ENCODE data around the gene LILRA1. TPM values are rescaled to one million over a fixed set of nuclear protein-coding genes. Genes with fewer than 3 reads are reported as not detected.
"Not testable (repeated sequence)": the region's sequence is repeated elsewhere in the genome, so short reads cannot be mapped to it uniquely, and the experiment has no call there.

The LILRA1 gene
- total RNA-seq (not detected in 2 replicates), polyA plus RNA-seq (0.71 and 1.5 TPM in 2 replicates), polyA minus RNA-seq (1.6 and 2.3 TPM in 2 replicates)
- total RNA-seq (2013): 2.1 TPM

DNA sequence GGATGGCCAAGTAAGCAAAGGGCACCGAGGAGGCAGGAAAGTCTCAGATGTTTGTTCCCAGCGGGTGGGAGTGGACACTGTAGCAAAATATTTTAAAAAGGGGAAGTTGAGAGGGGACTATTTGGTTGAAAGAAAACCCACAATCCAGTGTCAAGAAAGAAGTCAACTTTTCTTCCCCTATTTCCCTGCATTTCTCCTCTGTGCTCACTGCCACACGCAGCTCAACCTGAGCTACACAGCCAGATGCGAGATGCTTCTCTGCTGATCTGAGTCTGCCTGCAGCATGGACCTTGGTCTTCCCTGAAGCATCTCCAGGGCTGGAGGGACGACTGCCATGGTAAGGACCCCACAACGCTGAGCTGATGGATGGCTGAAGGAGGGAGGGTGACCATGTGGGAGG is at the start of gene LILRA1:
Gene LILRA1 (plus strand): TSS at position 188 of the 400 bp plus-strand sequence. CDS start 613 bp downstream, outside the sequence.
- intact Hi-C loops (cut with micrococcal nuclease); H3K9me3 Mint-ChIP-seq (ENCODE audit: insufficient read depth); H3K79me2 ChIP-seq (ENCODE audit: control insufficient read depth, insufficient read depth, low read length); H2AFZ ChIP-seq (ENCODE audit: insufficient read depth, low read depth, low read length, poor library complexity, severe bottlenecking); H3K36me3 ChIP-seq (replicated peaks in 1 of 2; ENCODE audit: control extremely low read depth in 1 of 2, control insufficient read depth in 1 of 2, extremely low read depth in 1 of 2, insufficient read depth in 2 of 2, low read length in 1 of 2); H3K27me3 ChIP-seq (replicated peaks in 1 of 4; ENCODE audit: control extremely low read depth in 1 of 4, control insufficient read depth in 3 of 4, insufficient read depth in 4 of 4, low read length in 3 of 4); H4K20me1 ChIP-seq (ENCODE audit: control insufficient read depth, insufficient read depth, low read length, poor library complexity, severe bottlenecking); POLR2A ChIA-PET; H3K27ac ChIP-seq (ENCODE audit: low read length in 2 of 2): not testable (repeated sequence)
- H3K4me3 ChIP-seq (ENCODE audit: control extremely low read depth in 1 of 5, extremely low read depth in 1 of 5, insufficient read depth in 1 of 5, low read depth in 2 of 5, low read length in 4 of 5): peak within 1 kb of the TSS in 3 of 5 experiments; percentile 12 to 50 (median 39)
- H3K9ac ChIP-seq (ENCODE audit: low read length): peak within 1 kb of the TSS; percentile 35
- DNase-seq (peak; percentile 55), ATAC-seq (ENCODE audit: low read depth) (peak; percentile 43)
- CTCF ChIA-PET: interaction anchor here (0.8 kb wide), 1 partner anchor 45 kb away, joined by 3 read pairs; no protein-coding TSS in a partner anchor
- Mint-ChIP-seq H3K4me1 (peaks cover 24% of the 10 kb centered on the region), H3K27me3 (peaks cover 20% of the 10 kb centered on the region), H3K27ac (peak within 1 kb of the TSS; percentile 71), H3K4me3 (peak within 1 kb of the TSS; percentile 77)
- H3K4me2 ChIP-seq (replicated peaks; ENCODE audit: low read depth, low read length, poor library complexity, severe bottlenecking): peak within 1 kb of the TSS; percentile 55
- H3K9me3 ChIP-seq (ENCODE audit: control extremely low read depth in 1 of 3, control insufficient read depth in 2 of 3, insufficient read depth in 1 of 3, low read length in 2 of 3): peaks cover 0 to 21% (median 5%) of the 10 kb centered on the region in 3 donors
- WGBS (ENCODE audit: insufficient coverage): 0% methylated on average over 3 of the region's 6 CpGs
- H3K4me1 ChIP-seq (ENCODE audit: control insufficient read depth in 2 of 2, insufficient read depth in 2 of 2, low read length in 2 of 2): peaks cover 24 to 32% of the 10 kb centered on the region in 2 donors

DNA sequence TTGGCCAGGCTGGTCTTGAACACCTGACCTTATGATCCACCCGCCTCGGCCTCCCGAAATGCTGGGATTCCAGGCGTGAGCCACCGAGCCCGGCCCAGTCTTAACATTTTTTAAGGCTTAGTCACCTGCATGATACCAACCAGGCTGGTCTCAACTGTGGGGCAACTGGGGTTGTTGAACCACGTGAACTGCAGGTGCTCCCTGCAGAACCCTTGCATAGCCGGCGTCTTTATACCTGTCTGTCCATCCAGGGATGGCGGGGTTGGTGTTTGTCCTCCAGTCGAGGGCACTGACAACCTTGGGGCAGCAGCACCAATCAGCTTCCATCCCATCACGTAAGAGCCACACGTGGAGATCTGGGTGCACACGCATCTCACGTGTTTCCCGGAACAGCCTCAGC is 44.6 kb upstream of the LILRA1 start:
- Mint-ChIP-seq H3K4me3 (no peak overlapping the region), H3K9me3 (ENCODE audit: insufficient read depth) (no peaks in the 10 kb centered on the region), H3K4me1 (peaks cover 14% of the 10 kb centered on the region), H3K27me3 (peaks cover 14% of the 10 kb centered on the region), H3K27ac (no peak overlapping the region)
- Histone ChIP-seq H4K20me1 (ENCODE audit: control insufficient read depth, insufficient read depth, low read length, poor library complexity, severe bottlenecking) (no peaks in the 10 kb centered on the region), H3K27me3 (replicated peaks in 1 of 4; ENCODE audit: control extremely low read depth in 1 of 4, control insufficient read depth in 3 of 4, insufficient read depth in 4 of 4, low read length in 3 of 4) (peaks cover 0 to 5% (median 0%) of the 10 kb centered on the region in 4 experiments), H3K79me2 (ENCODE audit: control insufficient read depth, insufficient read depth, low read length) (no peaks in the 10 kb centered on the region), H3K4me3 (ENCODE audit: control extremely low read depth in 1 of 5, extremely low read depth in 1 of 5, insufficient read depth in 1 of 5, low read depth in 2 of 5, low read length in 4 of 5) (no peak overlapping the region), H3K9me3 (ENCODE audit: control extremely low read depth in 1 of 3, control insufficient read depth in 2 of 3, insufficient read depth in 1 of 3, low read length in 2 of 3) (no peaks in the 10 kb centered on the region), H3K27ac (ENCODE audit: low read length in 2 of 2) (no peak overlapping the region), H3K9ac (ENCODE audit: low read length) (no peak overlapping the region), H3K4me2 (replicated peaks; ENCODE audit: low read depth, low read length, poor library complexity, severe bottlenecking) (no peak overlapping the region), H3K36me3 (replicated peaks in 1 of 2; ENCODE audit: control extremely low read depth in 1 of 2, control insufficient read depth in 1 of 2, extremely low read depth in 1 of 2, insufficient read depth in 2 of 2, low read length in 1 of 2) (no peaks in the 10 kb centered on the region), H2AFZ (ENCODE audit: insufficient read depth, low read depth, low read length, poor library complexity, severe bottlenecking) (no peak overlapping the region), H3K4me1 (ENCODE audit: control insufficient read depth in 2 of 2, insufficient read depth in 2 of 2, low read length in 2 of 2) (peaks cover 12 to 14% of the 10 kb centered on the region in 2 donors)
- TF ChIP-seq, protein P1, sequence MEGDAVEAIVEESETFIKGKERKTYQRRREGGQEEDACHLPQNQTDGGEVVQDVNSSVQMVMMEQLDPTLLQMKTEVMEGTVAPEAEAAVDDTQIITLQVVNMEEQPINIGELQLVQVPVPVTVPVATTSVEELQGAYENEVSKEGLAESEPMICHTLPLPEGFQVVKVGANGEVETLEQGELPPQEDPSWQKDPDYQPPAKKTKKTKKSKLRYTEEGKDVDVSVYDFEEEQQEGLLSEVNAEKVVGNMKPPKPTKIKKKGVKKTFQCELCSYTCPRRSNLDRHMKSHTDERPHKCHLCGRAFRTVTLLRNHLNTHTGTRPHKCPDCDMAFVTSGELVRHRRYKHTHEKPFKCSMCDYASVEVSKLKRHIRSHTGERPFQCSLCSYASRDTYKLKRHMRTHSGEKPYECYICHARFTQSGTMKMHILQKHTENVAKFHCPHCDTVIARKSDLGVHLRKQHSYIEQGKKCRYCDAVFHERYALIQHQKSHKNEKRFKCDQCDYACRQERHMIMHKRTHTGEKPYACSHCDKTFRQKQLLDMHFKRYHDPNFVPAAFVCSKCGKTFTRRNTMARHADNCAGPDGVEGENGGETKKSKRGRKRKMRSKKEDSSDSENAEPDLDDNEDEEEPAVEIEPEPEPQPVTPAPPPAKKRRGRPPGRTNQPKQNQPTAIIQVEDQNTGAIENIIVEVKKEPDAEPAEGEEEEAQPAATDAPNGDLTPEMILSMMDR (IDR thresholded peaks at IDR 0.05): no peak
- no peak for TF ChIP-seq EZH2 (IDR thresholded peaks at IDR 0.05; ENCODE audit: borderline replicate concordance, insufficient read depth, low read depth, low read length, poor library complexity, severe bottlenecking)
- intact Hi-C loops (cut with micrococcal nuclease): no loop called here
- ChIA-PET POLR2A (no interaction called here), CTCF (no interaction called here)
- ATAC-seq (ENCODE audit: low read depth): no peak
- 91% methylated on average over 16 of the region's 16 CpGs for WGBS (ENCODE audit: insufficient coverage)
- no peak for DNase-seq
